NCI-H82 (cell line): ENCODE data around the gene OR56B4.
"Not testable (repeated sequence)": the region's sequence is repeated elsewhere in the genome, so short reads cannot be mapped to it uniquely, and the experiment has no call there.

Experiments used
- DNase-seq: peaks from one replicate; lab custom pipeline; 2025; lab: John Stamatoyannopoulos, UW

OR56B4 gene, protein sequence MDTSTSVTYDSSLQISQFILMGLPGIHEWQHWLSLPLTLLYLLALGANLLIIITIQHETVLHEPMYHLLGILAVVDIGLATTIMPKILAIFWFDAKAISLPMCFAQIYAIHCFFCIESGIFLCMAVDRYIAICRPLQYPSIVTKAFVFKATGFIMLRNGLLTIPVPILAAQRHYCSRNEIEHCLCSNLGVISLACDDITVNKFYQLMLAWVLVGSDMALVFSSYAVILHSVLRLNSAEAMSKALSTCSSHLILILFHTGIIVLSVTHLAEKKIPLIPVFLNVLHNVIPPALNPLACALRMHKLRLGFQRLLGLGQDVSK

DNA sequence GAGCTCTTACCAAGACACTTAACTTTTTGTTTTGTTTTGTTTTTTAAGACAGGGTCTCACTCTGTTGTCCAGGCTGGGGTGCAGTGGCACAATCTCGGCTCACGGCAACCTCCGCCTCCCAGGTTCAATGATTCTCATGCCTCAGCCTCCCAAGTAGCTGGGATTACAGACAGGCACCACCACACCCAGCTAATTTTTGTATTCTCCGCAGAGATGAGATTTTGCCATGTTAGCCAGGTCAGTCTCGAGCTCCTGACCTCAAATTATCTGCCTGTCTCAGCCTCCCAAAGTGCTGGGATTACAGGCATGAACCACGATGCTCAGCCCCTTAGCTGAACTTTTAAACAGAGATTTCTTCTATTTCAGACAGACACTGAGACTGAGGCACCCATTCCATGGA is at the start of gene OR56B4:
Gene OR56B4 (plus strand): TSS at position 301 of the 400 bp plus-strand sequence. CDS start 95 bp downstream, at position 396.
- not testable (repeated sequence) for DNase-seq

DNA sequence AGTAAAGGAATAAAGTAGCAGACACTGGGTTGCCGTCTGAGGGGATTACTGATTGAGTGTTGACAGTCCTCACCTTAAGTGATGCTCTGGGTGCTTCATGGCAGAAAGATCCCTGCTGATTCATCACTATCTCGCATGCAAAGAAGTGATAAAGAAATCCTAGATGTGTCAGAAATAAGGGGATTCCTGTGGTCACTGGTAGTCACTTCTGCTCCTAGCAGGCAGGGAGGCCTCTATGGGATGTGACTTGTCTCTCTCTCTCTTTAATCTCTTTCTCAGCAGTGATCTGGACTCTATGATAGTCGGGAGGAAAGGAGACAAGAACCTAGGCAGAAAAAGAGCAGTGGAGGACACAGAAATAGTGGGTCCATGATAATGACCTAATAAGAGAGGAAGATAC is 46.0 kb upstream of the OR56B4 start:
- no peak for DNase-seq

DNA sequence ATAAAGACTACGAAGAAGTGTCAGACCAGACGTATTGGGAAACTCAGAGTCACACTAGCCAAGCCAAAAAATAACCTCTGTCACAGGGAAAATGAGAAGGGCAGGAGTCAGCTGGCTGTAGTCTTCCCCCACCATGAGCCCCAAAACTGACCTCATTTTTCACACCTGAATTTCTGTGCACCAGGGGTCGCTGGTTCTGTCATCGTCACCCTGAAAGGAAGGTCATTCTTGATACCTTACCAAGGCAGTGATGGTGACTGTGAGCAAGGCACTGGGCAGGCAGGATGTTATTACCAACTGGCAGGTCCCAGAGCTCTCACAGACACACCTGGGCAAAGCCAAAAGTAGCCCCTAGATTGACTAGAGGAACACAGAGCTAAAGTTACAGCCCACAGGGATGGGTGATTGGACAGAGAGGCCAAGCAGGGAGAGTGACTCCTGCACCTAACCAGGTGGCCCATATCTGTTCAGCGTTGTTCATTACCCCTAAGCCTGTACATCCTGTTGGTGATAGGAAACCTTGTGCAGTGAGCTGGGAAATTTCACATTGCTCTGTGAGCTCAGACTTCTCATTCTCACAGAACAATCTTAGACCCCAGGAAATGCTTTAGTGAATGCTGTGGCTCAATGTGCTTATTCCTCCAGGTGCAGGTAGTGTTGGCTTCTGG is 44.7 kb upstream of the OR56B4 start:
- DNase-seq, result no peak

DNA sequence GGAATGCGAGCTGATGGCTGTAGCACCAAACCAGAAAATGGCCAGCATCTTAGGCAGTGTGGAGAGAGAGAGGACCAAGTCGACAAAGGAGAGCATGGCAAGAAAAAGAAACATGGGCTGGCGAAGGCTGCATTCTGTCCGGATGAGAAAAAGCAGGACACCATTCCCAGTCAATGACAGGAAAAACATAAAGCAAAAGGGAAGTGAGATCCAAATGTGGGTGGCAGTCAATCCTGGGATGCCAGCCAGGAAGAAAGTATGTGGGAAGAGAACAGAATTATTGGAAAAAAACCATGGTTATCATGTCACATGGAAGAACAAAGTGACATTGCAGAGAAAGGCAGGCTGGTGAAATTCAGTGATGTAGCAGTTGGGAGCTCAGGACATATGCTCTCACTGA is 40.0 kb upstream of the OR56B4 start:
- DNase-seq, result no peak

DNA sequence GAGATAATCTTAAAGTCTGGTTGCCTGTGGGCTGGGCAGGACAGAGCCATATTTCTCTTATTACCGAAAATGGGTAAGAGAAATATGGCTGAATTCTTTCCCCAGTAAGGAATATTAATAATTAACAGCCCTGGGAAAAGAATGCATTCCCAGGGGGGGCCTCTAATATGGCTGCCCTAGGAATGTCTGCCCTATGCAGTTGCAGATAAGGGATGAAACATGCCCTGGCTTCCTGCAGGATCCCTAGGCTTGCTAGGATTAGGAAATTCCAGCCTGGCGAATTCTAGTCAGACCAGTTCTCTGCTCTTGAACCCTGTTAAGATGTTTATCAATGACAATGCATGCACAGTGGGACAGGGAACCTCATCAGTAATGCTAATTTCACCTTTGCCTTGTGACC is 31.0 kb upstream of the OR56B4 start:
- not testable (repeated sequence) for DNase-seq

- DNase-seq, result no peak
These were observed 29.8 kb upstream of the OR56B4 start for GRCh38 chr11:6077723-6078122.

DNA sequence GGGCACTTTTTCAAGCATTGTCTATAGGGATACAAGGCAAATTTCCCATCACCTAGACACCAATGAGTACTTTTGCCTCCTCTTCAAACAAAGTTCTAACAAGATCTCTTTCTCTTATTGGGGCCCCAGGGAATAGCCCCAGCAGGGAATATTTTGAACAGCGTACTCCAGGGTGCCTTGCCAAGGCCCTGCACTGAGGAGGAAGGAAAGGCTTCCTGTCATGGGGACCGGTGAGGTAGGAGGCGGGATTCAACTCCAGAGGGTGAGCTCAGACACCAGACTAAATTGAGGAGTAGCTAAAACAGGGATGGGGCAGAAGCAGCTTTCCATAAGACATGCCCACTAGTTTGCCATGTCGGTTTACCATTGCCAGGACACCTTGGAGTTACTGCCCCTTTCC is 28.0 kb upstream of the OR56B4 start:
- DNase-seq, result no peak

DNA sequence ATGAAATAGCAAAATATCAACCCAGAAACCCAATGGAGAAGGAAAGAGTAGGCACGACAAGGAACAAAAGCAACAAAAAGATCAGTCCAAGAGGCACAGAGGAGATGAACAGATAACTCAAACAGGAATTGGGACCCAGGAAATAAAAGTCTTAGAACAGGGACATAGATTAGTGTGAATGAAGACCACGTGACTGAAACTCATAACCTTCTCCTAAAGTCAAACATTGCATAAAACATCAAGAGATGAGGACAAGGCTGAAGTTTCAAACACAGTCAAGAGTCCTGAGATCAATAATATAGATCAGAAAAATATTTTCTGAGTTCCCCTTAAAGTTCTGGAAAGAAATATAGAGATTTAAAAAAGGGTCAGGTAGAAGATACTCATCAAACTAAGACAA is 24.4 kb upstream of the OR56B4 start:
- DNase-seq, result no peak

DNA sequence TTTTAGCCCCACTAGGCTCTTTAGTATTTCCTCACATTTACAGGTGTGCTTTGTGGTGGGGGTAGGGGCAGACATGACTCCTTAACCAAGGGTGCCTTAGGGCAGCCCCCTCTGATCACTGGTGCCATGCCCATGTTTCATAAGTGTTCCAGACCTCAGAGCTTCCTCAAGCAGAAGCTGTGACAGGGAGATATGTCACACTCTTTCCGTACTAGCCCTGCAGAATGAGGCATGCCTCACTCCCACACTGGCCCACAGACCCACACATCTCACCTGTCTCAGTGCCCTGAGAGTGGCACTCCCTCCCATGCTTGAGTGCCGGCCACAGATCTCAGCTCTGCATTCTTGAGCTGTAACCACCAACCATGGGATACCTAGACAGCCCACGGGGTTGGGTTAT is 22.9 kb upstream of the OR56B4 start:
- no peak for DNase-seq

DNA sequence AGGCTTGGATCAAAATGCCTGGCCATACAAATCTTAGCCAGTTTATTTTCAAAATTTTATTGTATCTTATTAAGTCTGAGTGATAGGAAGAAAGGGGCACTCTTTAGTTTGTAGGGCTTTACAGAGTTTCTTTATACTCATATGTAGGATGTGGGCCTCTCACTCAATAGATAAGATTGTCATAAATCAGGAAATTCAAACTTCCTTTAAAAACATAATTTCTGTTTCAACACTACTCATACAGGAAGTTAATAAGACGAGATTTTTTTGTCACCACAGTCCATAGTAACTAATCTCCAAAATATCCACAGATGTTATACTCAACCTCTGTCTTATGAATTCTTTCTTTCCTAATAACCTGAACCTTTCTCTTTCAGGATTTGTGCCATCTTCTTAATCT is 13.3 kb upstream of the OR56B4 start:
- no peak for DNase-seq

GRCh38 chr11:6095798-6096197 is 11.7 kb upstream of the OR56B4 start:
- peak; percentile 6 for DNase-seq

- no peak for DNase-seq
These were observed 11.1 kb upstream of the OR56B4 start for GRCh38 chr11:6096417-6096816.

- no peak for DNase-seq
These were observed 7.9 kb upstream of the OR56B4 start for GRCh38 chr11:6099577-6099976.

DNA sequence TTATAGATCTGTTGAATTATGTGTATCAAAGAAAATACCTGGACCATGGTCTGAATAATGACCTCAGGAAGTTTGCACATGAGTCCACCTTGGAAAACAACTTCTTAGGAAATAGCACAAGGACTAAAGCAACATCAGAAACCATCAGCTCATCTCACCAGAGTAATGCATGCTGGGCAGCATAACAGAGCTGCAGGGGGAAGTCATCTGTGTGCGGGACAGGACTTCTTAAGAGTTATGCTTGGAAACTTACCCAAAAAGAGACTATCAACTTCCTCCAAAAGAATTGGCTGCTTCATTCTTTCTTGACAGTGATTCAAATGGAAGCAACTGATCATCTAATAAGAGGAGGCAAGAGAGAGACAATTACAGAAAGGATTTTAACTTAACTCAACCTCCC is 2.5 kb downstream of the OR56B4 start:
- no peak for DNase-seq

DNA sequence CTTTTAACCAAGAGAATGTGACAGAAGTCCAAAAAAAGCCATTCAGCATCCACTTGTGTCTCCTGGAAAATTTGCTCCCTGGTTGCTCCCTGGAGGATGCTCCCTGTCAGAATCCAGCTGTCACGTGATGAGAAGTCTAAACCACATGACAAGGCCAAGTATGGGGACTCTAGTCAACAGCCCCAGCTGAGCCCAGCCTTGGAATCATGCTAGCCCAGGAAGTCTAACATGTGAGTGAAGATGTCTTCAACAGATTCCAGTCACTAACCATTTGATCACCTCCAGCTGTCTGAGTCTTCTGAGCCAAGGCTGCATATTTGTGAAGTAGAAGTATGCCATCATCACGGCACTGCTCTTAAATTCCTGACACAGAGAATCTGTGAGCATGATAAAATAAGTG is 4.2 kb downstream of the OR56B4 start:
- peak; percentile 1 for DNase-seq

DNA sequence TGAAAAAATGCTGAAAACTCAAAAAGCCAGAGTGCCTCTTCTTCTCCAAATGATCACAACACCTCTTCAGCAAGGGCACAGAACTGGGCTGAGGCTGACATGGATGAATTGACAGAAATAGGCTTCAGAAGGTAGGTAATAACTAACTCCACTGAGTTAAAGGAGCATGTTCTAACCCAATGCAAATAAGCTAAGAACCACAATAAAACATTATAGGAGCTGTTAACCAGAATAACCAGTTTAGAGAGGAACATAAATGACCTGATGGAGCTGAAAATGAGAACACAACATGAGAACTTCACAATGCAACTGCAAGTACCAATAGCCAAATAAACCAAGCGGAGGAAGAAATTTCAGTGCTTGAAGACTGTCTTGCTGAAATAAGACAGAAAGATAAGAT is 9.2 kb downstream of the OR56B4 start:
- no peak for DNase-seq

- no peak for DNase-seq
These were observed 16.8 kb downstream of the OR56B4 start for GRCh38 chr11:6124245-6124644.

GRCh38 chr11:6127881-6128280 is 20.4 kb downstream of the OR56B4 start:
- DNase-seq, result no peak

- DNase-seq, result no peak
These were observed 21.5 kb downstream of the OR56B4 start for GRCh38 chr11:6129011-6129410.

GRCh38 chr11:6129635-6130034 is 22.2 kb downstream of the OR56B4 start:
- DNase-seq, result no peak

DNA sequence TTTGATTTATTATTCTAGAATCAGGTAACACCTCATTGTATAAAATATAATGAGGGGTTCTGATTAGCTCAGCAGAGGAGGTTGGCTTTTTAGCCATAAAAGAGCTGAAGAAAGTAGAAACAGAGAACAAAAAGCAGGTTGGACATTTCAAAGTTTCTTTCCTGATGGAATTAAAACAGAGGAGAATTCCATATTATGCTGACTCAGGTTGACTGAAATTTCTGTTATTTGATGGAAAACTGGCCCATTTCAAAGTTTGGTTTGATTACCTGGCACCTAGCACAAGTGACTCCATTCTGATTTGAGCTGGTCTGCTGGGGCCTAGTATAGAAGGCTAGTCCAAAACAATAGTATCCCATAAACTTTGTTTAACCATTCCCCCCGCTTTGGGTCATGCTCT is 24.9 kb downstream of the OR56B4 start:
- DNase-seq, result no peak

GRCh38 chr11:6135936-6136335 is 28.5 kb downstream of the OR56B4 start:
- DNase-seq, result not testable (repeated sequence)

GRCh38 chr11:6142936-6143335 is 35.5 kb downstream of the OR56B4 start:
- DNase-seq, result no peak

GRCh38 chr11:6143737-6144136 is 36.3 kb downstream of the OR56B4 start:
- DNase-seq, result peak; percentile 66
